Activated CD4-positive, CD25-positive, alpha-beta regulatory T cell treated with anti-CD3 and anti-CD28 coated beads, Interleukin-2, amount 50 U/mL, for 72 hours (primary cell): ENCODE measurements around the gene ALX1.

Experiments used
- DNase-seq: peaks from one replicate; pipeline ENCODE4 v3.0.0; 2021

ALX1 gene

DNA sequence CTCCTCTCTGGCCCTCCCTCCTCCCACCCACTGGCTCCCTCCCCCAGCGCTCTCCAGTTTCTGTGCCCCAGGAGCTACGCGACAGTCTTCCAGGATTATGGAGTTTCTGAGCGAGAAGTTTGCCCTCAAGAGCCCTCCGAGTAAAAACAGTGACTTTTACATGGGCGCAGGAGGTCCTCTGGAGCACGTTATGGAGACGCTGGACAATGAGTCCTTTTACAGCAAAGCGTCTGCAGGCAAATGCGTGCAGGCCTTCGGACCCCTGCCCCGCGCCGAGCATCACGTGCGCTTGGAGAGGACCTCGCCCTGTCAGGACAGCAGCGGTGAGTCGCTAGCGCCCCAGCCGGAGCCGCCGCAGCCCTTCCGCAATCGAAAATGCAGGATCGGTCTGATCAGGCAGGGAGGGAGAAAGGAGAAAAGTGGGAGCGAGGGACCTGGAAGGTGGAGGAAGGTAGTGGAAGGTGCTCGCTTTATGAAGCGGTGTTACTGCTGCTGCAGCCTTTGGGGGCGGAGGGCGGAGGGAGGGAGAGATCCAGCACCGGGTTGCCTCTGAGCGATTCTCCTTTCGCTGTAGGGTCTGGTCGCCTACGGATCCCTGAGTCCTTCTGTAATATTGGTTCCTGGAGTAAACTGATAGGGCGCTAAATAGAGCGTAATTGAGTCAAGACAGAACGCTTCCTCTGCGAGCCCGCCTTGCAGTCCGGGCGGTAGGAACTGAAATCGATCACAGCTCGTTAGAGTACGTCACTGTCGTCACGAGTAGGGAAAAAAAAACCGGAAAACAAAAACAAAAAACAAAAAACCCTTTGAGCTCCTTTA, at the start of gene ALX1:
Gene ALX1 (plus strand): TSS at position 56 of the 819 bp plus-strand sequence. CDS start 42 bp downstream, at position 98.
- no peak for DNase-seq

- no peak for DNase-seq
Measured at GRCh38 chr12:85237327-85237726, 42.7 kb upstream of the ALX1 start.

DNA sequence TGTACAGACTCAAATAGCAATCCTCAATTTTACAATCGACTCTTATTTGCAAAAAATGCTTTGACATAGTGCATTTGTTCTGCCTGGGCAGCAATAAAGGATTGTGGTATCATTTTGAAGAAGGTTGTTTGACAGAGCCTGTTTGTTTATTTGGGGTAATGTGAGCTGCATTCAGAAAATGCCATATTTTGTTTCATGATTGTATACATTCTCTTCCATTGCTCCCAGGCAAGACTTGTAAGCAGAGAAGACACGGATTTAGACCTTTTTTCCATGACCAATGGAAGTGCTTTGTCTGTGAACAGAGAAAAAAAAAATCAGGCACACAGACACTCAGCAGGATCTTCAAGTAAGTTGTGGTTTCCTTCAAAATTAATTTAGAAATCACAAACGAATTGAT, 35.5 kb upstream of the ALX1 start:
- DNase-seq: no peak

GRCh38 chr12:85253853-85254252, 26.2 kb upstream of the ALX1 start:
- DNase-seq: no peak

GRCh38 chr12:85257671-85258070, 22.3 kb upstream of the ALX1 start:
- no peak for DNase-seq

- no peak for DNase-seq
Measured at GRCh38 chr12:85260447-85260846, 19.6 kb upstream of the ALX1 start.

DNA sequence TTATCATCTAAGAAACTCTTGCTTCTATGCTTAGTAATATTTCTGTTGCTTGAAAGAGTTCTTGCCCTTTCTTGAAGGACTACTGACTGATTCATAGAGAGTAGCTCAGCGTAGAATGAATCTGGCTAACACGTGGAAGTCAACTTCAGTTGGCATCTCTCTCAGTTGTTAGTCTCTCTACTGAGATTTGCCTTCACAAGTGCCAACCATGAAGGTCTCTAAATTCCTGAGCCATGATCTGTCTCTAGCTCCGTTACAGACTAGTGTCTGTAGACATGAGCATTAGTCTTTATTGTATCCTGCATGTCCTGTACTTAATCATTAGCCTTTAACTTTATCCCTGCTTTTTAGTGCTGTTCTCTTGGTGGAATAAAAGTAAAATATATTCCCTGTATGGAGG, 19.1 kb upstream of the ALX1 start:
- no peak for DNase-seq

DNA sequence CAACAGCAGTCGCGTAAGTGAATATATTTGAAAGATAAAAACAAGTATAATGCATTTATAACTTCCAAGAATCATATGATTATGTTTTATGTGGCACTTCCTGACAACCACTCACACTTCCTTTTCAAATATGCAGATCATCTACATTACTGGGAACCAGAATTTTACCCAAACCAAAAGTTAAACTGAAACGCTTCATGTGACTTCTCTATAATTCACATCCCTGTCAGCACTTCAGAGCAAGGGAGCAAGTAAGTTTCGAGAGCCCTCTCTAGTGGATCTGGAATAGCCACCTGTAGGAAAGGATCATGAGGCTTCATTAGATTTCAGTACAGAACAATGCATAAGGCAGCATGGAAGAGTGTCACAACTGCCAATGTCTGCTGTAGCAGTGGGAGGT, 13.7 kb upstream of the ALX1 start:
- no peak for DNase-seq

DNA sequence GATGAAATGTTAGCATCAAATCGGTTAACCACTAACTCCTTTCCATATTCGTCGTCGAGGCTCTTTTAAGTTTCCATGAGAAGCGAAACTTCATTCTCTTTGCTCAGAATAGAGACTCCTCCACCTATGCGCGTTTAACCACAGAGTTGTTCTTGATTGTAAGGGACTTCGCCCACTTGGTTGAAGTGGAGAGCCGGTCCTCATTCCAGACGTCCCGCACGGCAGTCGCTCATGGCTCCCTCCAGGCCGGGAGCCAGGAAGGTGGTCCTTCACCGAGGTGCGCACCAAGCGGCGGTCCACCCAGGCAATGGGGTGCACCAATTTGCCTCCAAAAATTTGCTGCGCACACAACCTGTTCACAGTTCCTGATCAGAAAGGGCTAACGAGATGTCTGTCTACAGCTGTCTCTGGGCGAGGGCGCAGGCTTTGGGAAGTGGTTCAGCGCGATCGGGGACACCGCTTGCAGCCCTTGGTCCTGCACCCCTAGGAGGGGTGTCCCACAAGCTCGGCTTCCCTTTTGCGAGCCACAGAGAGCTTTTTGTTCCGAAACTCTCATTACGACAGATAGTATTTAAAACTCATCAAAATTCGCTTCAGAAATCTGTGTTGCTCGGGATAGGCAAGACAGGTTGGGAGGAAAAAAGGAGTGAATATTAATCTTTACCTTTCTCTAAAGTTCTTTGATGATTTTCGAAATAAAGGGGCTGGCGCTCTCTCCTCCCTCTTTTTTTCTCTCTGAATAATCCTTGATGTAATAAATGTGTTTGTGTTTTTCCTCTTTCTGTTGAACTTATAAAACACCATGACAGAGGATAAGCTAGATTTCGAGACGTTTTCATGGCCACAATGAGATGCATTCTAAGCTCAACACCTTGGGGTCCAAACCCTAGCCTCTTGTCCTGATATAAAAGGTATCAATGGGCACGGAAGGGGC, 6.4 kb upstream of the ALX1 start:
- DNase-seq: no peak

DNA sequence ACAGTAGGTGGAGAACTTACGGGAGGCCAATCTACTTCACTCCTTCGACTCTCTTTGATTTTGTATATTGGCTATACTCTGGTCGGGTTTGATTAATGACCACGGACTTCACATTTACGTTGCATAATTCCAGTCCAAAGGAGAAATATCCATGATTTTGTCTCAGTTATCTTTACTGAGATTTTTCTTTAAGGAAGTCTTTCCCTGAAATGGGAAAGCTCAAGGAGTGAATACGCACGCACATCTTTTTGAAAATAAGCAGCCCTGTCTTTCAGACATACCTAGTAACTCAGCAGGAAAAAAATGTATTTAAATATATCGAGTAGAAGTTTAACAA, 5.7 kb upstream of the ALX1 start:
- no peak for DNase-seq

GRCh38 chr12:85275374-85275773, 4.6 kb upstream of the ALX1 start:
- no peak for DNase-seq

- DNase-seq: no peak
Measured at GRCh38 chr12:85277191-85277590, 2.8 kb upstream of the ALX1 start.

GRCh38 chr12:85277900-85278597, 2.0 kb upstream of the ALX1 start:
- no peak for DNase-seq

DNA sequence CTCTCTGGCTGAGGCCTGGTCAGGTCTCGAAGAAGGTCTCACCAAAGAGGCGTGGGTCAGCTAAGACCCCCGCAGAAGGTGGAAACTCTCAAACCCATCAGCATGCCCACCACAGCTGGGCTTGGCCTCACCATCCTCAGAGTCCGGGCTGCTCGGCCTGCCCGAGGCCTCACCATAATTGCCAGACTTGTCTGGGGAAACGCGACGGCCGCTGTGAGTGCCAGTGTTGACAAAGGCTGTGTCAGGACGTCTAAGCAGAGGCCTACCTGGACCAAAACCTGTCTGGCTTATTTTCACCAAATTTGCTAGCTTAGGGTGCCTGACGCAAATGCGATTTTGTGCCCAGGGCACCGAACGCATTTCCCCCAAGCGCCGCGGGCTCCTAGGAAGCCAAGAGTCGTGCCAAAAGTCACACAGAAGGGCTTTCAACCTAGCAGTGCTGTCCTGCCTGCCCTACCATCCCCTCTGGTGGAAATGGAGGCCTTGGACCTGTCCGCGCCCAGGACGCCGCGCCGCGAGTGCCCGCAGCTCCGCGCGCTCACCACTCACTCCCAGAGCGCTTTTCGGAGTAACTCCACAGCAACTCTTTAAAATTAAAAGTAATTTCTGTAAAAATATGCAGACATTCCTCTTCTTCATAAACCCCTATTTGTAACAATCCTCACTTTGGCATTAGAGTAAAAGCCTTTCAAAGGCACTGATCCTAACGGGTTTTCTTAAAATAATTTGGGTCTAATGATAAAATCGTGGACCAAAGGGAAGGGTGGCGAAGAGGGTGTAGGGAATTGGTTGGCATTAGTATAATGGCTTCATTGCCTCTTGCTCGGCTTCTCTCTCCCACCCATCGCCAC, 1.2 kb upstream of the ALX1 start:
- DNase-seq: no peak

- no peak for DNase-seq
Measured at GRCh38 chr12:85279449-85280164, 413 bp upstream of the ALX1 start.

DNA sequence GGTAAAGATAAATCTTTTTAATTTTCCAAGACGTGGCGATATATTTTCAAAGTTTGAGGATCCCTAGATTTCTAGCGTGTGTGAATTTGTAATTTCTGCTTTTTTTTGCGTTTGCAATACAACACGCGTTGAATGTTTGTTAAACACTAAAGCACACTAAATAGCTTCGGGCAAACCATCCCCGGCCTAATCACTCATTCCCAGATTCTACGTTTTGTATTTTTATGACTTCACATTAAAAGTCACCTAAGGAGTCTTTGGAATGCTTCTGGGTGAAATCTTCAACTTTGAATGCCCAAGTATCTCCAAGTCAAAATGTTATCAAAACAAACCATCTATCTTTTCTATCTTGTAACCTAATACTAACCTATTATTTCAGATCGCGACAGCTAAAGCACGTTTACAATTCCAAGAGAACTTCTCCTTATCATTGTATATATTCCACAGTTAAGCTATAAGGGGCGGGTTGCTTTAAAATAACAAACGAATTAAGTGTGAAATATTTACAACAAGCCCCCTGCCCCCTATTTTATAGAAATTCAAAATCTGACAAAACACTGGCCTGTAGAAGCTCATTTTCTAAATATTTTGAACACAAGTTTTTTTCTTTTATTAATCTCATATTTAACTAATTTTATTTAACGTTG, 1.1 kb downstream of the ALX1 start:
- no peak for DNase-seq

GRCh38 chr12:85281636-85282312, 1.8 kb downstream of the ALX1 start:
- no peak for DNase-seq

- DNase-seq: no peak
Measured at GRCh38 chr12:85283560-85283959, 3.5 kb downstream of the ALX1 start.

DNA sequence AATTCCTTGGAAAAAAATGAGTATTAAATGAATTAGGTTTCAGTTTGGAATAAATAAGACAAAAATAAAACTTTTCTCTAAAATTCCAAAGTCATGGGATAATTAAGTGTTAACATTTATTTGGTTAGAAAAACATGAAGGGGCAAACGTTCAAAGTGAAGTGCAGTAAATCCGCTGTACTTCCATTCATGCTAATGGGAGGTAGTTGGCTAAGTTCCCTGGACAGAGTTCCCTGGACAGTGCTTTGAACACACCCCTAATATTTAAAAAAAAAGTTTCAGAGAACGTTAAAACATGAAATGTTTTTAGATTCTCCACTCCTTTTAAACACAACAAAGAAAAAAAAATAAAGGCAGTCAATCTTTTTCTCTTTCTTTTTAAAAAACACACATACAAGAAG, 16.3 kb downstream of the ALX1 start:
- no peak for DNase-seq

DNA sequence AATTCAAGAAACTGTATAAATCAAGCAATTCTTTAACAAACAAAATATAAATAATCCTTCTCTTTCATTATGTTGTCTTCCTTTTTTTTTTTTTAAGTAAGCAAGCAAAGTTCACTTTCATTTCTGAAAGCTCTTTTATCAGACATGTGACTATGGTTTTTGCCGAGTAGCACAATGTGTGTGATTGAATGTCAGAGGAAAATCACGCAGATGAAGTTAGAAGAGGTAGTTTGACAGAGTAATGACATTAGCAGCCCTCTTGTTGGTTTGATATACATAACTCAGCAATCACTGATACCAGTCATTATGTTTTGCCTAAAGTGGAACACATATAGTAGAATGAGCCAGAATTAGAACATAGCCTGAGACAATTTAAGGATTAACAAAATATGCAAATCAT, 19.0 kb downstream of the ALX1 start:
- no peak for DNase-seq

DNA sequence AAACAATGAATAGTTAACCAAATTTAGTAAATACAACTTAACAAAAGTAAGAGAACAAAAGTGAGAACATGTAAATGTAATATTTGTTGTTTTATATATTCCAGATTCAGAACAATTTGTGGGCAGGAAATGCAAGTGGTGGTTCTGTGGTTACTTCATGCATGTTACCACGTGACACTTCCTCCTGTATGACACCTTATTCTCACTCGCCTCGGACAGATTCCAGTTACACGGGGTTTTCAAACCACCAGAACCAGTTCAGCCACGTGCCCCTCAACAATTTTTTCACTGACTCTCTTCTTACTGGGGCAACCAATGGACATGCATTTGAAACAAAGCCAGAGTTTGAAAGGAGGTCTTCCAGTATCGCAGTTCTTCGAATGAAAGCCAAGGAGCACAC, 21.0 kb downstream of the ALX1 start:
- DNase-seq: no peak
